Thoracic aorta (tissue), 2 donors: ENCODE results near the gene TAF10. TPM values are rescaled to one million over a fixed set of nuclear protein-coding genes. Genes with fewer than 3 reads are reported as not detected.

Experiments
- ATAC-seq: fragments of 150-250 bp; one replicate; pipeline ENCODE4 v1.8.0; 2017; ENCODE audit warnings: low read depth; ENCODE audit not compliant: insufficient number of reproducible peaks, low FRiP score
- DNase-seq: peaks from one replicate; pipeline ENCODE4 v3.0.0-alpha.2; 2020; ENCODE audit warnings: low spot score
- H3K27ac ChIP-seq, 2 donors: fragments of 200-600 bp; sonication (generic); 1 replicate in 1 of 2; 2 replicates in 1 of 2; pipeline ENCODE4 v1.5.1; 2016; ENCODE audit warnings: mild to moderate bottlenecking in 2 of 2, moderate library complexity in 2 of 2
- H3K27me3 ChIP-seq: fragments of 200-600 bp; sonication (generic); replicated peaks from 2 replicates; pipeline ENCODE4 v1.6.0; 2016; ENCODE audit warnings: mild to moderate bottlenecking; ENCODE audit not compliant: insufficient read depth
- H3K36me3 ChIP-seq: fragments of 200-600 bp; sonication (generic); one replicate; pipeline ENCODE4 v1.5.1; 2016
- H3K4me1 ChIP-seq, 2 donors: fragments of 200-600 bp; sonication (generic); 1 replicate in 1 of 2; 2 replicates in 1 of 2; pipeline versions ENCODE4 v1.5.1 to v1.6.0; 2016; ENCODE audit warnings: low read depth in 2 of 2, mild to moderate bottlenecking in 1 of 2; ENCODE audit not compliant: control insufficient read depth in 1 of 2
- H3K4me3 ChIP-seq: fragments of 200-600 bp; sonication (generic); 2 replicates; pipeline ENCODE4 v1.5.1; 2016; ENCODE audit warnings: mild to moderate bottlenecking
- H3K9me3 ChIP-seq: fragments of 200-600 bp; sonication (generic); 2 replicates; pipeline ENCODE4 v1.5.1; 2016
- CTCF ChIP-seq: fragments of 200-600 bp; sonication (generic); IDR thresholded peaks from one replicate; pipeline ENCODE4 v1.5.1; 2019; ENCODE audit warnings: antibody characterized with exemption
- total RNA-seq, 2 donors: library from RNA; depleted of rRNA; stranded (reverse); fragments of >200 nt; gene quantifications; one replicate each; pipeline versions ENCODE4 v1.1.0 to v1.2.3, GENCODE V29; 2016

The TAF10 gene
- total RNA-seq, 2 donors from 2014 or later: 39.5 to 40.0 TPM

DNA sequence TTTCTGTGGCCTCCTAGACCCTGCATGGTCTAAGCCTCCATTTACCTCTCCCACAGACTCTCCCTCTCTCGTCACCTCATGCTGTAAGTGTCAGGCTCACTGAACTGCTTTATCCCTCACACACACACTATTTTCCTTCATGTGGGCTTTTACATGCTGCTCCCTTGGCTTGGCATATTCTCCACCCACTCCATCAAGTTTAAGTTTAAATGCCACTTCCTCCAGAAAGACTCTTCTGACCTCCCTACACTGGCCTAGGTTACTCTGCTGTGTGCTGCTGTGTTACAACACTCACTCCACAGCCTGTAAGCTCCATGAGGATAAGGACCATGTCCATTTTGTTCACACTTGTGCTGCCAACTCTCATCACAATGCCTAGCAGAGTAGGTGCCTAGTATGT lies 41.1 kb upstream of the TAF10 start:
- Histone ChIP-seq H3K9me3 (no peaks in the 10 kb centered on the region), H3K27ac (peak overlapping the region in 1 of 2 donors; percentile 21), H3K4me3 (no peak overlapping the region), H3K4me1 (peaks cover 13 to 53% of the 10 kb centered on the region in 2 donors), H3K27me3 (no peaks in the 10 kb centered on the region), H3K36me3 (no peaks in the 10 kb centered on the region)
- no peak for ATAC-seq
- TF ChIP-seq CTCF: no peak
- DNase-seq: no peak

GRCh38 chr11:6652182-6652581 lies 40.2 kb upstream of the TAF10 start:
- no peak for TF ChIP-seq CTCF
- Histone ChIP-seq H3K9me3 (no peaks in the 10 kb centered on the region), H3K4me1 (peaks cover 23 to 56% of the 10 kb centered on the region in 2 donors), H3K4me3 (no peak overlapping the region), H3K27ac (no peak overlapping the region), H3K27me3 (no peaks in the 10 kb centered on the region), H3K36me3 (no peaks in the 10 kb centered on the region)
- no peak for DNase-seq
- ATAC-seq: no peak

DNA sequence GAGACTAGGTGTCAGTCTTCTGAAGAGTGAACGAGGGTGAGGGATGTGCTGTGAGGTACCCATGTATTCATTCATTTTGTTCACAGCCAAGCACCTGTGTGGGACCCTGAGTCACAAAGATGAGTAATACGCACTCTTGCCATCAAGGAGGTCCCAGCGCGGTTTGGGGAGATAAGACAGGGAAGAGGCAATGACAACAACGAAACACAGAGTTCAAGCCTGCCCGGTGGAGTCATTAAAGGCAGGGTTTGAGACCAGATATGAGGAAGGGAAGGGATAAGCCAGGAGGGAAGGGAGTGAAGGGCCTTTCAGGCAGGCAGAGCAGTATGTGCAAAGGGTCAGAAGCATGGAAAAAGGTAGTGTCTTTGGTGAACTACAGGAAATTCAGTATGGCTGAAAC lies 39.0 kb upstream of the TAF10 start:
- DNase-seq (no peak), ATAC-seq (no peak)
- no peak overlapping the region for H3K4me3 ChIP-seq
- H3K9me3 ChIP-seq: no peaks in the 10 kb centered on the region
- H3K36me3 ChIP-seq: no peaks in the 10 kb centered on the region
- no peaks in the 10 kb centered on the region for H3K27me3 ChIP-seq
- no peak for TF ChIP-seq CTCF
- peaks cover 29 to 56% of the 10 kb centered on the region in 2 donors for H3K4me1 ChIP-seq
- no peak overlapping the region for H3K27ac ChIP-seq

DNA sequence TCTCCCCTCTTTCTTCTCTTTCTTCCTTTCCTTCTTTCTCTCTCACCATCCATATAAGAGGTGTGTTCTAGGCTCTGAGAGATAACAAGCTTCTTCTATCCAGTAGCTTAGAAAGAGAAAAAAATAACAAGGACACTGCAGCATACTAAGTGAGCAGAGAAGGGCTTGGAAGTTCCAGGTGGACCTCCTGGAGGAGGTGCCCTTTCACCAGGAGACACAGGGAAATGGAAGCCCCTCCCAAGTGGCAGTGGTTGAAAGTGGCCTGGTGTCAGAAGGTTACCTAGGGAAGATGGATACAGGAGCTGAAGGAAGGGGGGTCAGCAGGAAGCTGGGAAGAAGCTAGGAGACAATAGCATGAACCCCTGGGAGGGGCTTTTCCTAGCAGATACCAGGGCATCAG lies 38.1 kb upstream of the TAF10 start:
- peaks cover 33 to 62% of the 10 kb centered on the region in 2 donors for H3K4me1 ChIP-seq
- H3K27me3 ChIP-seq: no peaks in the 10 kb centered on the region
- no peak overlapping the region for H3K27ac ChIP-seq
- H3K36me3 ChIP-seq: no peaks in the 10 kb centered on the region
- TF ChIP-seq CTCF: no peak
- no peaks in the 10 kb centered on the region for H3K9me3 ChIP-seq
- DNase-seq (no peak), ATAC-seq (no peak)
- H3K4me3 ChIP-seq: no peak overlapping the region

- DNase-seq: no peak
- no peak for ATAC-seq
- H3K9me3 ChIP-seq: no peaks in the 10 kb centered on the region
- no peaks in the 10 kb centered on the region for H3K27me3 ChIP-seq
- H3K4me3 ChIP-seq: no peak overlapping the region
- no peaks in the 10 kb centered on the region for H3K36me3 ChIP-seq
- no peak for TF ChIP-seq CTCF
- H3K27ac ChIP-seq: peak overlapping the region; percentile 76 to 83
- H3K4me1 ChIP-seq: peaks cover 29 to 46% of the 10 kb centered on the region in 2 donors
These were observed 36.5 kb upstream of the TAF10 start for GRCh38 chr11:6648501-6648900.
